A549 (cell line): ENCODE data around the gene FRMD1. TPM values are rescaled to one million over a fixed set of nuclear protein-coding genes. Genes with fewer than 3 reads are reported as not detected.
A peak's percentile ranks its signal among the peaks of the same experiment; 100 is the strongest.

Experiments
- ATAC-seq, 2 experiments: fragments of 200-7000 bp in 1 of 2; fragments of >200 bp in 1 of 2; cut with Nextera tagmentation in 1 of 2; cut with Tn5 transposase in 1 of 2; 3 replicates each; pipeline versions ENCODE4 v1.8.0 to v1.9.1; 2018 to 2020; ENCODE audit warnings: mild to moderate bottlenecking in 1 of 2, moderate library complexity in 1 of 2
- CTCF ChIA-PET: fragments of 300-600 bp; sonication (Branson Sonifier 250); formaldehyde crosslinking; extraction: SDS; loops from one replicate; lab custom pipeline; 2021; ENCODE audit warnings: antibody characterized with exemption, inconsistent platforms; lab: Yijun Ruan, JAX
- POLR2A ChIA-PET: fragments of 350-600 bp; formaldehyde crosslinking; extraction: SDS; loops from one replicate; lab custom pipeline; 2021; ENCODE audit warnings: antibody characterized with exemption, inconsistent platforms; lab: Yijun Ruan, JAX
- DNase-seq, 2 experiments: peaks; one replicate each; pipeline versions ENCODE4 v3.0.0 to v3.0.0-alpha.2; 2011 to 2016; ENCODE audit warnings: low read depth in 1 of 2, low spot score in 1 of 2
- FAIRE-seq: peaks from 2 replicates; lab custom pipeline; 2011; peaks lifted over from hg19 to GRCh38; lab: Jason Lieb, UNC
- H3K27ac ChIP-seq, 2 experiments: fragments of >200 bp; sonication (Bioruptor Twin); formaldehyde crosslinking; 3 replicates each; pipeline ENCODE4 v1.5.1; 2016 to 2017
- H3K4me1 ChIP-seq: fragments of >200 bp; sonication (Bioruptor Twin); formaldehyde crosslinking; 3 replicates; pipeline ENCODE4 v1.6.1; 2016
- H3K4me2 ChIP-seq: fragments of >200 bp; sonication (Bioruptor Twin); formaldehyde crosslinking; 3 replicates; pipeline ENCODE4 v1.6.1; 2016
- H3K4me3 ChIP-seq: fragments of >200 bp; sonication (Bioruptor Twin); formaldehyde crosslinking; 3 replicates; pipeline ENCODE4 v1.5.1; 2016
- H3K9me3 ChIP-seq: fragments of >200 bp; sonication (Bioruptor Twin); formaldehyde crosslinking; 3 replicates; pipeline ENCODE4 v1.6.1; 2016
- BHLHE40 ChIP-seq: IDR thresholded peaks from 2 replicates; pipeline ENCODE4 v1.6.1; 2012; ENCODE audit warnings: low read depth, low read length, inconsistent platforms
- EHMT2 ChIP-seq: fragments of 200-600 bp; sonication (generic); IDR thresholded peaks from 2 replicates; pipeline ENCODE4 v1.6.1; 2016; ENCODE audit warnings: antibody characterized with exemption, low read depth, mild to moderate bottlenecking, moderate library complexity
- GATA3 ChIP-seq: IDR thresholded peaks from 2 replicates; pipeline ENCODE4 v1.6.1; 2012; ENCODE audit warnings: borderline replicate concordance
- HDAC2 ChIP-seq: fragments of 200-600 bp; sonication (generic); IDR thresholded peaks from 2 replicates; pipeline ENCODE4 v1.6.1; 2016
- HOXB13 ChIP-seq: fragments of 250-450 bp; sonication (Bioruptor Pico); IDR thresholded peaks from 2 replicates; pipeline ENCODE4 v1.5.0; 2020; ENCODE audit warnings: low read depth, mild to moderate bottlenecking, moderate library complexity
- JUN ChIP-seq, 2 experiments: fragments of >200 bp; sonication (Bioruptor Twin); formaldehyde crosslinking; IDR thresholded peaks; 2 replicates in 1 of 2; 3 replicates in 1 of 2; pipeline ENCODE4 v1.6.1; 2016 to 2017
- KDM1A ChIP-seq: fragments of 200-600 bp; sonication (generic); IDR thresholded peaks from 2 replicates; pipeline ENCODE4 v1.6.1; 2016; ENCODE audit warnings: low read depth, mild to moderate bottlenecking
- MAFK ChIP-seq: fragments of 450-650 bp; IDR thresholded peaks from 2 replicates; pipeline ENCODE4 v1.6.1; 2014; ENCODE audit not compliant: partially characterized antibody
- MAZ ChIP-seq: fragments of 150-350 bp; IDR thresholded peaks from 2 replicates; pipeline ENCODE4 v1.6.1; 2014; ENCODE audit warnings: antibody characterized with exemption, low read depth, low read length, borderline replicate concordance
- NPAS2 ChIP-seq: fragments of 250-450 bp; sonication (Bioruptor Pico); IDR thresholded peaks from 2 replicates; pipeline ENCODE4 v1.8.0; 2022; ENCODE audit warnings: mild to moderate bottlenecking, moderate library complexity, borderline replicate concordance
- POLR2AphosphoS2 ChIP-seq: conservative IDR thresholded peaks from 2 replicates; pipeline ENCODE4 v1.6.1; 2012; ENCODE audit warnings: low read length, improper control_type of control experiment, inconsistent platforms
- RAD21 ChIP-seq, 2 experiments: fragments of >200 bp in 1 of 2; sonication (Bioruptor Twin) in 1 of 2; formaldehyde crosslinking in 1 of 2; IDR thresholded peaks in 1 of 2; conservative IDR thresholded peaks in 1 of 2; 2 replicates in 1 of 2; 3 replicates in 1 of 2; pipeline ENCODE4 v1.6.1; 2012 to 2018; ENCODE audit warnings: inconsistent platforms in 1 of 2
- RARB ChIP-seq: fragments of 250-450 bp; sonication (Bioruptor Pico); IDR thresholded peaks from 2 replicates; pipeline ENCODE4 v1.8.0; 2021; ENCODE audit warnings: mild to moderate bottlenecking, moderate library complexity
- TP53 ChIP-seq: fragments of 250-450 bp; sonication (Bioruptor Pico); IDR thresholded peaks from 2 replicates; pipeline ENCODE4 v1.5.0; 2021; ENCODE audit warnings: mild to moderate bottlenecking, moderate library complexity
- ZC3H11A ChIP-seq: fragments of 450-650 bp; IDR thresholded peaks from 2 replicates; pipeline ENCODE4 v1.6.1; 2014; ENCODE audit warnings: antibody characterized with exemption, mild to moderate bottlenecking
- ZFP36 ChIP-seq: fragments of 450-650 bp; IDR thresholded peaks from 2 replicates; pipeline ENCODE4 v1.6.1; 2014; ENCODE audit warnings: borderline replicate concordance; ENCODE audit not compliant: partially characterized antibody
- WGBS: methylation state at CpG from one replicate; pipeline ENCODE4 v1.1.6; 2017; ENCODE audit errors: missing lambda C conversion rate; 5-methylcytosine and 5-hydroxymethylcytosine counted together
- polyA plus RNA-seq, 4 experiments: library from polyadenylated mRNA; depleted of rRNA in 3 of 4; stranded (reverse); fragments of >200 nt; fragmentation: RNase III in 1 of 4; extraction: RNeasy Plus Mini Kit Qiagen cat#74134 plus additional on column Dnase treatment in 1 of 4; gene quantifications; 2 replicates in 3 of 4; 3 replicates in 1 of 4; pipeline ENCODE4 v1.2.3, GENCODE V29; 2011 to 2017
- TF ChIP-seq, protein P1 (sequence below): IDR thresholded peaks from 2 replicates; pipeline ENCODE4 v1.6.1; 2012
- TF ChIP-seq, protein P2 (sequence below): fragments of 450-650 bp; IDR thresholded peaks from 2 replicates; pipeline ENCODE4 v1.6.1; 2014; ENCODE audit warnings: antibody characterized with exemption
- TF ChIP-seq, protein P3 (sequence below): fragments of 200-600 bp; sonication (generic); IDR thresholded peaks from 2 replicates; pipeline ENCODE4 v1.6.1; 2016; ENCODE audit warnings: antibody characterized with exemption, mild to moderate bottlenecking, moderate library complexity
- TF ChIP-seq, protein P4 (sequence below): fragments of >200 bp; sonication (Bioruptor Twin); formaldehyde crosslinking; IDR thresholded peaks from 3 replicates; pipeline ENCODE4 v1.5.1; 2016

Gene FRMD1
- polyA plus RNA-seq, 2 of the 4 experiments (the other 2 are of a cell fraction), result not detected

DNA sequence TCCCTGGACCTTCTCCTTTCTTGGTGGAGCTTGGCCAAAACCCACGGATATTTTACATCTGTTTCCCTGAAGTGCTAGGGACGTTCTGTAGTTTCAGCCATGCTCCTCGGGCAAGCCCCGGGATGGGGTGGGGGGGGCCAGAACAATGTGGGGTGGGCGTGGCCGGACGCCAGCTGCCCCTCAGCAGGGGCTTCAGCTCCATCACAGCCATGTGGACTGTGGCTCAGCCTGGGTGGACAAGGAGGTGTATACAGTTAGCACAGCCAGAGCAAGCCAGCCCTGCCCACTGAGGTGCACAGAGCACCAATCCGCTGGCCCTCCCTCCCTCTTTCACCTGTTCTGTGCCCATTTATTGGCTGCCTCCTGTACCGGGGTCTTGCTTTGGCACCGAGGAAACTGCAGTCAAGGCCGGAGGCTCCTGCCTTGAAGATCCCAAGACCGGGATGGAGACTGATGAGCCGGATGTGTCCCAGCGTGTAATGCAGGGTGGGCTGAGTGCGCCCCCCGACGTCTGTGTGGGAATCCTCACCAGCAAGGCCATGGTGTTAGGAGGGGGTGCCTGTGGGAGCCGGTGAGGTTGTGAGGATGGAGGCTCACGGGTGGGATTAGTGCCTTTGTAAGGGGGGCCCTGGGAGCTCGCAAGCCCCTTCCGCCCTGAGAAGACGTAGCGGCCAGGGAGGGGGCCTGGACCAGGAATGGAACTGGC, 28.0 kb downstream of the FRMD1 start:
- POLR2A ChIA-PET, result no interaction called here
- WGBS, result 88% methylated on average over 10 of the region's 23 CpGs
- no peaks in the 10 kb centered on the region for H3K9me3 ChIP-seq
- no peak overlapping the region for H3K4me3 ChIP-seq
- ATAC-seq (peak in 1 of 2 experiments; percentile 67; a peak in 3 of 6 replicates), FAIRE-seq (no peak), DNase-seq (peak in 1 of 2 experiments; percentile 9)
- no peak overlapping the region for H3K4me2 ChIP-seq
- TF ChIP-seq JUN (IDR thresholded peaks at IDR 0.05) (no peak), RAD21 (conservative IDR thresholded peaks at IDR 0.05 in 1 of 2, IDR thresholded peaks at IDR 0.05 in 1 of 2) (peak in 1 of 2 experiments; percentile 35; a peak in 2 of 5 replicates)
- H3K4me1 ChIP-seq, result no peaks in the 10 kb centered on the region
- CTCF ChIA-PET, result no interaction called here
- no peak overlapping the region for H3K27ac ChIP-seq

DNA sequence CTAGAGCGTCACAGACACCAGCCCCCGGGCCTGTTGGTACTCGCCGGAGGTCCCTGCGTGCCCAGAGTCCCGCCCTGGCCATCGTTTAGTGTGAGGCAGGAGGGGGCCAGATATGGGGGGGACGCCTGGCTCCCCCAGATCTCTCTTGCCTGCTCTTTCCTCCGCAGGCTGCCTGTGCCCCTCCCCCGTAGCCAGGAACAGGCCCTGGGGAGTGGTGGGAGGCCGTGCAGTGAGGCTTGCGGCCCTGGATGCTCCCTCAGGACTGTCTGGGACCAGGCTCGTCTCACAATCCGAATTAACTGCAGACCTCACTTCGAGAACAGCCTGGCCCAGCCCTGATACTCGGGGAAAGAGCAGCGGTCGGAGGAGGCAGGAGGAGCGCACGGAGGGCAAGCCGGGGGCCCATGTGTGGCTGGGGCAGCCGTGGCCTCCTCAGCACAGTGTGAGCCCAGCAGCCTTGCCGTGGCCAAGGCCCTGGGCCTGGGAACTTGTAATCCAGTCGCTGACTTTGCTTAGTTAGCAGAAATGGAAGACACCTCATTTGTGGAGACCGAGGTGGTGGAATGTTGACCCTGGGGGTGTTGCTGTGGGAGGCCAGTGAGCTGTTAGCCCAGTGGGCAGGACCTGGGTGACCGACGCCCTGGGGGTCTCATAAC, 28.7 kb downstream of the FRMD1 start:
- no peak for DNase-seq
- no peak for FAIRE-seq
- WGBS, result 88% methylated on average over 9 of the region's 27 CpGs
- Histone ChIP-seq H3K9me3 (no peaks in the 10 kb centered on the region), H3K27ac (no peak overlapping the region), H3K4me1 (no peaks in the 10 kb centered on the region), H3K4me2 (no peak overlapping the region), H3K4me3 (no peak overlapping the region)
- ChIA-PET CTCF (no interaction called here), POLR2A (no interaction called here)
- ATAC-seq, result no peak
- no peak for TF ChIP-seq EHMT2
- no peak for TF ChIP-seq POLR2AphosphoS2
- peak; percentile 48 for TF ChIP-seq MAFK

DNA sequence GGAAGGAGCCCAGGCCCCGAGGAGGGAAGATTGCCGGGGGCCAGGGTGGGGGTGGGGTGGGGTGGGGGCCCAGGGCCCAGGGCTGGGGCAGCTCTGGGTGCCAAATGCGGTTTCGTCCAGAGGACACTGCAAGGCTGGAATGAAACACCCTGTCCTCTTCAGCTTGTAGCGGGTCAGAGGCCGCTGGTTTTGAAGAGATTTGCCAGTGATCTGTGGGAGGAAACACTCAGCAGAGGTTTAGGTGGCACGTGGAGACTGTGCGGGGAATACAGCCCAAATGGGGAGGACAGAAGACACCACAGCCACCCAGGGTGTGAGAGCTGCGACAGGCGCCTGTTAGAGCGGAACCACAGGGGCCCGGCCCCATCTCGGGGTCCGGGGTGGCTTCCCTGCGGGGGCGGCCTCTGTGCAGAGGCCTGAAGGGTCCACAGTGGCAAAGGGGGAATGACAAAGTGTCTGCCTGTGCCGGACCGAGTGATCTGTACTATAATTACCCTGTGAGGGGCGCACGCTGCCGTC, 29.2 kb downstream of the FRMD1 start:
- H3K4me2 ChIP-seq, result no peak overlapping the region
- no peak overlapping the region for H3K27ac ChIP-seq
- CTCF ChIA-PET, result no interaction called here
- H3K9me3 ChIP-seq, result no peaks in the 10 kb centered on the region
- WGBS, result 89% methylated on average over 13 of the region's 21 CpGs
- H3K4me3 ChIP-seq, result no peak overlapping the region
- POLR2A ChIA-PET, result no interaction called here
- ATAC-seq, result no peak
- DNase-seq, result no peak
- no peaks in the 10 kb centered on the region for H3K4me1 ChIP-seq
- FAIRE-seq, result no peak
- TF ChIP-seq HOXB13 (CRISPR knock-in tag) (no peak), BHLHE40 (no peak)

DNA sequence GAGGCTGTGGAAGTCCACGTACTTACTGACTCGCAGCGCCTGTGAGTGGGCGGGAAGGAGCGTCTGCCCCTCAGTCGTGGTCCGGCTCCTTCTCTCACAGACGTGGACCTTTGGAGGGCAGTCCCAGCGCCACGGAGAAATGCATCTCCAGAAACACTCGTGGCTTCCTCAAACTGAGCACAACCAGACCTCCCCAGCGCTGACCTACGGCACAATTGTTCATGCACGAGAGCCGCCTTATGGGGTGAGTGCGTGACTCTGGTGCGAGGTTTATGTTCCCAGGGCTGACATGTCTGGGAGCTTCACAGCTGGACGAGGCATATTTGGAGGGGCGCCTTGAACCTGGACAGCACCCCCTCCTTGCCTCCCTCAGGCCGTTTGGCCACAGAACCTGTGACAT, 29.7 kb downstream of the FRMD1 start:
- Histone ChIP-seq H3K4me2 (no peak overlapping the region), H3K9me3 (no peaks in the 10 kb centered on the region), H3K27ac (no peak overlapping the region), H3K4me1 (no peaks in the 10 kb centered on the region), H3K4me3 (no peak overlapping the region)
- FAIRE-seq (no peak), DNase-seq (no peak), ATAC-seq (no peak)
- POLR2A ChIA-PET, result no interaction called here
- CTCF ChIA-PET, result no interaction called here
- WGBS, result 94% methylated on average over 14 of the region's 20 CpGs
- TF ChIP-seq, protein P1, sequence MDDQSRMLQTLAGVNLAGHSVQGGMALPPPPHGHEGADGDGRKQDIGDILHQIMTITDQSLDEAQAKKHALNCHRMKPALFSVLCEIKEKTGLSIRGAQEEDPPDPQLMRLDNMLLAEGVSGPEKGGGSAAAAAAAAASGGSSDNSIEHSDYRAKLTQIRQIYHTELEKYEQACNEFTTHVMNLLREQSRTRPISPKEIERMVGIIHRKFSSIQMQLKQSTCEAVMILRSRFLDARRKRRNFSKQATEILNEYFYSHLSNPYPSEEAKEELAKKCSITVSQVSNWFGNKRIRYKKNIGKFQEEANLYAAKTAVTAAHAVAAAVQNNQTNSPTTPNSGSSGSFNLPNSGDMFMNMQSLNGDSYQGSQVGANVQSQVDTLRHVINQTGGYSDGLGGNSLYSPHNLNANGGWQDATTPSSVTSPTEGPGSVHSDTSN, result no peak
- TF ChIP-seq GATA3 (no peak), HDAC2 (no peak), ZFP36 (no peak), ZC3H11A (no peak), POLR2AphosphoS2 (no peak), MAZ (no peak), KDM1A (no peak), NPAS2 (CRISPR knock-in tag) (no peak), BHLHE40 (no peak), MAFK (no peak), RARB (no peak), TP53 (CRISPR knock-in tag) (no peak)
- TF ChIP-seq, protein P2, sequence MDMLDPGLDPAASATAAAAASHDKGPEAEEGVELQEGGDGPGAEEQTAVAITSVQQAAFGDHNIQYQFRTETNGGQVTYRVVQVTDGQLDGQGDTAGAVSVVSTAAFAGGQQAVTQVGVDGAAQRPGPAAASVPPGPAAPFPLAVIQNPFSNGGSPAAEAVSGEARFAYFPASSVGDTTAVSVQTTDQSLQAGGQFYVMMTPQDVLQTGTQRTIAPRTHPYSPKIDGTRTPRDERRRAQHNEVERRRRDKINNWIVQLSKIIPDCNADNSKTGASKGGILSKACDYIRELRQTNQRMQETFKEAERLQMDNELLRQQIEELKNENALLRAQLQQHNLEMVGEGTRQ, result no peak
- TF ChIP-seq, protein P3, sequence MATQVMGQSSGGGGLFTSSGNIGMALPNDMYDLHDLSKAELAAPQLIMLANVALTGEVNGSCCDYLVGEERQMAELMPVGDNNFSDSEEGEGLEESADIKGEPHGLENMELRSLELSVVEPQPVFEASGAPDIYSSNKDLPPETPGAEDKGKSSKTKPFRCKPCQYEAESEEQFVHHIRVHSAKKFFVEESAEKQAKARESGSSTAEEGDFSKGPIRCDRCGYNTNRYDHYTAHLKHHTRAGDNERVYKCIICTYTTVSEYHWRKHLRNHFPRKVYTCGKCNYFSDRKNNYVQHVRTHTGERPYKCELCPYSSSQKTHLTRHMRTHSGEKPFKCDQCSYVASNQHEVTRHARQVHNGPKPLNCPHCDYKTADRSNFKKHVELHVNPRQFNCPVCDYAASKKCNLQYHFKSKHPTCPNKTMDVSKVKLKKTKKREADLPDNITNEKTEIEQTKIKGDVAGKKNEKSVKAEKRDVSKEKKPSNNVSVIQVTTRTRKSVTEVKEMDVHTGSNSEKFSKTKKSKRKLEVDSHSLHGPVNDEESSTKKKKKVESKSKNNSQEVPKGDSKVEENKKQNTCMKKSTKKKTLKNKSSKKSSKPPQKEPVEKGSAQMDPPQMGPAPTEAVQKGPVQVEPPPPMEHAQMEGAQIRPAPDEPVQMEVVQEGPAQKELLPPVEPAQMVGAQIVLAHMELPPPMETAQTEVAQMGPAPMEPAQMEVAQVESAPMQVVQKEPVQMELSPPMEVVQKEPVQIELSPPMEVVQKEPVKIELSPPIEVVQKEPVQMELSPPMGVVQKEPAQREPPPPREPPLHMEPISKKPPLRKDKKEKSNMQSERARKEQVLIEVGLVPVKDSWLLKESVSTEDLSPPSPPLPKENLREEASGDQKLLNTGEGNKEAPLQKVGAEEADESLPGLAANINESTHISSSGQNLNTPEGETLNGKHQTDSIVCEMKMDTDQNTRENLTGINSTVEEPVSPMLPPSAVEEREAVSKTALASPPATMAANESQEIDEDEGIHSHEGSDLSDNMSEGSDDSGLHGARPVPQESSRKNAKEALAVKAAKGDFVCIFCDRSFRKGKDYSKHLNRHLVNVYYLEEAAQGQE, result no peak
- TF ChIP-seq, protein P4, sequence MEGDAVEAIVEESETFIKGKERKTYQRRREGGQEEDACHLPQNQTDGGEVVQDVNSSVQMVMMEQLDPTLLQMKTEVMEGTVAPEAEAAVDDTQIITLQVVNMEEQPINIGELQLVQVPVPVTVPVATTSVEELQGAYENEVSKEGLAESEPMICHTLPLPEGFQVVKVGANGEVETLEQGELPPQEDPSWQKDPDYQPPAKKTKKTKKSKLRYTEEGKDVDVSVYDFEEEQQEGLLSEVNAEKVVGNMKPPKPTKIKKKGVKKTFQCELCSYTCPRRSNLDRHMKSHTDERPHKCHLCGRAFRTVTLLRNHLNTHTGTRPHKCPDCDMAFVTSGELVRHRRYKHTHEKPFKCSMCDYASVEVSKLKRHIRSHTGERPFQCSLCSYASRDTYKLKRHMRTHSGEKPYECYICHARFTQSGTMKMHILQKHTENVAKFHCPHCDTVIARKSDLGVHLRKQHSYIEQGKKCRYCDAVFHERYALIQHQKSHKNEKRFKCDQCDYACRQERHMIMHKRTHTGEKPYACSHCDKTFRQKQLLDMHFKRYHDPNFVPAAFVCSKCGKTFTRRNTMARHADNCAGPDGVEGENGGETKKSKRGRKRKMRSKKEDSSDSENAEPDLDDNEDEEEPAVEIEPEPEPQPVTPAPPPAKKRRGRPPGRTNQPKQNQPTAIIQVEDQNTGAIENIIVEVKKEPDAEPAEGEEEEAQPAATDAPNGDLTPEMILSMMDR, result no peak
